ENCODE data around the gene ZRANB1.

- TF ChIP-seq, protein P1, sequence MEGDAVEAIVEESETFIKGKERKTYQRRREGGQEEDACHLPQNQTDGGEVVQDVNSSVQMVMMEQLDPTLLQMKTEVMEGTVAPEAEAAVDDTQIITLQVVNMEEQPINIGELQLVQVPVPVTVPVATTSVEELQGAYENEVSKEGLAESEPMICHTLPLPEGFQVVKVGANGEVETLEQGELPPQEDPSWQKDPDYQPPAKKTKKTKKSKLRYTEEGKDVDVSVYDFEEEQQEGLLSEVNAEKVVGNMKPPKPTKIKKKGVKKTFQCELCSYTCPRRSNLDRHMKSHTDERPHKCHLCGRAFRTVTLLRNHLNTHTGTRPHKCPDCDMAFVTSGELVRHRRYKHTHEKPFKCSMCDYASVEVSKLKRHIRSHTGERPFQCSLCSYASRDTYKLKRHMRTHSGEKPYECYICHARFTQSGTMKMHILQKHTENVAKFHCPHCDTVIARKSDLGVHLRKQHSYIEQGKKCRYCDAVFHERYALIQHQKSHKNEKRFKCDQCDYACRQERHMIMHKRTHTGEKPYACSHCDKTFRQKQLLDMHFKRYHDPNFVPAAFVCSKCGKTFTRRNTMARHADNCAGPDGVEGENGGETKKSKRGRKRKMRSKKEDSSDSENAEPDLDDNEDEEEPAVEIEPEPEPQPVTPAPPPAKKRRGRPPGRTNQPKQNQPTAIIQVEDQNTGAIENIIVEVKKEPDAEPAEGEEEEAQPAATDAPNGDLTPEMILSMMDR (IDR thresholded peaks at IDR 0.05): no peak
- TF ChIP-seq POLR2A (IDR thresholded peaks at IDR 0.05): no peak
Measured at GRCh38 chr10:125017547-125018298, 75.8 kb downstream of the ZRANB1 start.

Data from thyroid gland (tissue), 4 donors.